Esophagus squamous epithelium (tissue), 4 donors: ENCODE data around the gene ROR1.

Source experiments
- POLR2A ChIP-seq, 4 donors: fragments of 450-650 bp; IDR thresholded peaks; one replicate each; pipeline ENCODE4 v1.6.1; 2017; ENCODE audit warnings: antibody characterized with exemption in 4 of 4, mild to moderate bottlenecking in 4 of 4, moderate library complexity in 3 of 4
- TF ChIP-seq, protein P1 (sequence below), 6 experiments: fragments of 450-650 bp in 4 of 6; fragments of 200-600 bp in 2 of 6; sonication (generic) in 2 of 6; IDR thresholded peaks; one replicate each; pipeline ENCODE4 v1.5.1; 2016 to 2019; ENCODE audit warnings: antibody characterized with exemption in 6 of 6, mild to moderate bottlenecking in 4 of 6, moderate library complexity in 4 of 6

DNA sequence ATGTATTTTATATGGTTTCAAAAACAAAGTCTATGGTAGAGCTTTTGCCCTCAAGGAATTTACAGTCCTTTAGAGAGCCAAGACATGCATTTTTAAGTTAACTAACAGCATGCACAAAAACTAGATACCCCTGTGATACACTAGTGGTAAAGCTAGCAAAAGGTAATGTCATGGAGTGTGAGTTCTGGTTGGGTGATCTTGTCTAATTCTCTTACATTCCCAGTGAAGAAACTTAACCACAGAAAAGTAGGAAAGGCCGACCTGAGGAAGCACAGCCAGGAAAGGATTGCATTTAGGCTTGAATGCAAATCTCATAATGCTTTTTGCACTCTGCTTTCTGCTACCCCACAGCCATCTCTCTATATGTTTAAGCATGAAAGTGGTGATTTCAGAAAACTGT, 202.2 kb downstream of the ROR1 start:
- TF ChIP-seq, protein P1, sequence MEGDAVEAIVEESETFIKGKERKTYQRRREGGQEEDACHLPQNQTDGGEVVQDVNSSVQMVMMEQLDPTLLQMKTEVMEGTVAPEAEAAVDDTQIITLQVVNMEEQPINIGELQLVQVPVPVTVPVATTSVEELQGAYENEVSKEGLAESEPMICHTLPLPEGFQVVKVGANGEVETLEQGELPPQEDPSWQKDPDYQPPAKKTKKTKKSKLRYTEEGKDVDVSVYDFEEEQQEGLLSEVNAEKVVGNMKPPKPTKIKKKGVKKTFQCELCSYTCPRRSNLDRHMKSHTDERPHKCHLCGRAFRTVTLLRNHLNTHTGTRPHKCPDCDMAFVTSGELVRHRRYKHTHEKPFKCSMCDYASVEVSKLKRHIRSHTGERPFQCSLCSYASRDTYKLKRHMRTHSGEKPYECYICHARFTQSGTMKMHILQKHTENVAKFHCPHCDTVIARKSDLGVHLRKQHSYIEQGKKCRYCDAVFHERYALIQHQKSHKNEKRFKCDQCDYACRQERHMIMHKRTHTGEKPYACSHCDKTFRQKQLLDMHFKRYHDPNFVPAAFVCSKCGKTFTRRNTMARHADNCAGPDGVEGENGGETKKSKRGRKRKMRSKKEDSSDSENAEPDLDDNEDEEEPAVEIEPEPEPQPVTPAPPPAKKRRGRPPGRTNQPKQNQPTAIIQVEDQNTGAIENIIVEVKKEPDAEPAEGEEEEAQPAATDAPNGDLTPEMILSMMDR (IDR thresholded peaks at IDR 0.05), result no peak
- no peak for TF ChIP-seq POLR2A (IDR thresholded peaks at IDR 0.05)
